HG03103 (cell line): Measurements from ENCODE around the gene MARK4.

Source experiments
- ATAC-seq: cut with Tn5 transposase; IDR thresholded peaks from one replicate; pipeline ENCODE4 v1.9.1; 2021; ENCODE audit warnings: low read depth; ENCODE audit not compliant: unreplicated experiment

The MARK4 gene

GRCh38 chr19:45352914-45353796 is 102.1 kb downstream of the MARK4 start:
- ATAC-seq, result no peak

- ATAC-seq, result no peak
Observed at GRCh38 chr19:45354241-45354842, 103.3 kb downstream of the MARK4 start.
